HEK293 (cell line): ENCODE results near the gene DDC.

Experiments
- CTCF ChIA-PET: fragments of 350-600 bp; formaldehyde crosslinking; extraction: SDS; loops from one replicate; lab custom pipeline; 2021; ENCODE audit warnings: antibody characterized with exemption; lab: Yijun Ruan, JAX
- POLR2A ChIA-PET: fragments of 300-600 bp; formaldehyde crosslinking; extraction: SDS; loops from one replicate; lab custom pipeline; 2020; ENCODE audit warnings: antibody characterized with exemption, inconsistent platforms; lab: Yijun Ruan, JAX
- H3K27ac ChIP-seq: fragments of 200-500 bp; sonication (Bioruptor generic); 2 replicates; pipeline ENCODE4 v1.5.1; 2014; ENCODE audit warnings: low read depth, low read length, control low read depth, inconsistent platforms; ENCODE audit errors: extremely low read depth
- H3K36me3 ChIP-seq, 2 experiments: fragments of 200-500 bp in 1 of 2; sonication (Bioruptor generic) in 1 of 2; 1 replicate in 1 of 2; 2 replicates in 1 of 2; pipeline ENCODE4 v1.5.1; 2014 to 2017; ENCODE audit warnings: inconsistent platforms in 2 of 2, low read length in 2 of 2; ENCODE audit not compliant: control insufficient read depth in 2 of 2, insufficient read depth in 1 of 2
- H3K4me1 ChIP-seq: fragments of 200-500 bp; sonication (Bioruptor generic); 2 replicates; pipeline ENCODE4 v1.5.1; 2014; ENCODE audit warnings: mild to moderate bottlenecking, low read length, inconsistent platforms; ENCODE audit not compliant: control insufficient read depth, insufficient read depth
- H3K4me3 ChIP-seq: 2 replicates; pipeline ENCODE4 v1.5.1; 2011; ENCODE audit warnings: low read depth, mild to moderate bottlenecking, control low read depth, low read length, moderate library complexity
- H3K9me3 ChIP-seq: fragments of 200-500 bp; sonication (Bioruptor generic); 2 replicates; pipeline ENCODE4 v1.5.1; 2014; ENCODE audit warnings: low read depth, low read length, inconsistent platforms; ENCODE audit not compliant: control insufficient read depth, insufficient read depth
- GLI4 ChIP-seq: fragments of 450-650 bp; formaldehyde crosslinking; IDR thresholded peaks from 2 replicates; pipeline ENCODE4 v1.5.1; 2016; ENCODE audit warnings: missing biosample characterization, missing genetic modification characterization
- GLIS2 ChIP-seq: fragments of 450-650 bp; formaldehyde crosslinking; IDR thresholded peaks from 2 replicates; pipeline ENCODE4 v1.5.1; 2016; ENCODE audit warnings: missing biosample characterization, missing genetic modification characterization
- MZF1 ChIP-seq: fragments of 450-650 bp; formaldehyde crosslinking; IDR thresholded peaks from 2 replicates; pipeline ENCODE4 v1.5.1; 2017; ENCODE audit warnings: missing biosample characterization, missing genetic modification characterization, borderline replicate concordance
- OSR2 ChIP-seq: fragments of 450-650 bp; formaldehyde crosslinking; IDR thresholded peaks from 2 replicates; pipeline ENCODE4 v1.5.1; 2016; ENCODE audit warnings: missing biosample characterization, missing genetic modification characterization
- PRDM4 ChIP-seq: fragments of 450-650 bp; formaldehyde crosslinking; IDR thresholded peaks from 2 replicates; pipeline ENCODE4 v1.5.1; 2017; ENCODE audit warnings: missing biosample characterization, missing genetic modification characterization
- SCRT1 ChIP-seq: fragments of 450-650 bp; formaldehyde crosslinking; IDR thresholded peaks from 2 replicates; pipeline ENCODE4 v1.5.1; 2016; ENCODE audit warnings: missing biosample characterization, missing genetic modification characterization, borderline replicate concordance
- SCRT2 ChIP-seq: fragments of 450-650 bp; formaldehyde crosslinking; IDR thresholded peaks from 2 replicates; pipeline ENCODE4 v1.5.1; 2016; ENCODE audit warnings: missing biosample characterization, missing genetic modification characterization
- SP7 ChIP-seq: fragments of 450-650 bp; formaldehyde crosslinking; IDR thresholded peaks from 2 replicates; pipeline ENCODE4 v1.5.1; 2016; ENCODE audit warnings: missing biosample characterization, missing genetic modification characterization
- ZBTB20 ChIP-seq: fragments of 450-650 bp; formaldehyde crosslinking; IDR thresholded peaks from 2 replicates; pipeline ENCODE4 v1.5.1; 2016; ENCODE audit warnings: missing biosample characterization, missing genetic modification characterization
- ZEB2 ChIP-seq: fragments of 450-650 bp; formaldehyde crosslinking; IDR thresholded peaks from 2 replicates; pipeline ENCODE4 v1.5.1; 2016; ENCODE audit warnings: missing biosample characterization, missing genetic modification characterization
- ZIC2 ChIP-seq: fragments of 450-650 bp; formaldehyde crosslinking; IDR thresholded peaks from 2 replicates; pipeline ENCODE4 v1.5.1; 2016; ENCODE audit warnings: missing biosample characterization, missing genetic modification characterization
- ZNF10 ChIP-seq: fragments of 450-650 bp; formaldehyde crosslinking; IDR thresholded peaks from 2 replicates; pipeline ENCODE4 v1.5.1; 2017; ENCODE audit warnings: missing biosample characterization, missing genetic modification characterization
- ZNF157 ChIP-seq: fragments of 450-650 bp; formaldehyde crosslinking; IDR thresholded peaks from 2 replicates; pipeline ENCODE4 v1.5.1; 2016; ENCODE audit warnings: missing biosample characterization, missing genetic modification characterization
- ZNF16 ChIP-seq: fragments of 450-650 bp; formaldehyde crosslinking; IDR thresholded peaks from 2 replicates; pipeline ENCODE4 v1.5.1; 2016; ENCODE audit warnings: low read depth, missing biosample characterization, missing genetic modification characterization
- ZNF341 ChIP-seq: fragments of 450-650 bp; formaldehyde crosslinking; IDR thresholded peaks from 2 replicates; pipeline ENCODE4; 2016; ENCODE audit warnings: low read depth, missing biosample characterization, missing genetic modification characterization
- ZNF416 ChIP-seq: fragments of 450-650 bp; formaldehyde crosslinking; IDR thresholded peaks from 2 replicates; pipeline ENCODE4 v1.5.1; 2016; ENCODE audit warnings: missing biosample characterization, missing genetic modification characterization
- ZNF501 ChIP-seq: fragments of 450-650 bp; formaldehyde crosslinking; IDR thresholded peaks from 2 replicates; pipeline ENCODE4 v1.5.1; 2016; ENCODE audit warnings: missing biosample characterization, missing genetic modification characterization
- ZNF510 ChIP-seq: fragments of 450-650 bp; formaldehyde crosslinking; IDR thresholded peaks from 2 replicates; pipeline ENCODE4 v1.5.1; 2018; ENCODE audit warnings: mild to moderate bottlenecking, missing genetic modification characterization, missing biosample characterization; ENCODE audit not compliant: insufficient replicate concordance
- ZNF529 ChIP-seq: fragments of 450-650 bp; formaldehyde crosslinking; IDR thresholded peaks from 2 replicates; pipeline ENCODE4 v1.5.1; 2017; ENCODE audit warnings: missing genetic modification characterization, missing biosample characterization; ENCODE audit not compliant: insufficient replicate concordance
- ZNF560 ChIP-seq: fragments of 450-650 bp; formaldehyde crosslinking; IDR thresholded peaks from 2 replicates; pipeline ENCODE4 v1.5.1; 2017; ENCODE audit warnings: missing biosample characterization, missing genetic modification characterization, borderline replicate concordance
- ZNF561 ChIP-seq: fragments of 450-650 bp; IDR thresholded peaks from 2 replicates; pipeline ENCODE4 v1.5.1; 2018; ENCODE audit warnings: missing biosample characterization, missing genetic modification characterization, borderline replicate concordance
- ZNF621 ChIP-seq: fragments of 450-650 bp; formaldehyde crosslinking; IDR thresholded peaks from 2 replicates; pipeline ENCODE4 v1.5.1; 2017; ENCODE audit warnings: missing biosample characterization, missing genetic modification characterization
- ZNF658 ChIP-seq: fragments of 450-650 bp; formaldehyde crosslinking; IDR thresholded peaks from 2 replicates; pipeline ENCODE4; 2016; ENCODE audit warnings: missing biosample characterization, missing genetic modification characterization
- ZNF843 ChIP-seq: fragments of 450-650 bp; formaldehyde crosslinking; IDR thresholded peaks from 2 replicates; pipeline ENCODE4 v1.5.1; 2016; ENCODE audit warnings: missing biosample characterization, missing genetic modification characterization
- ZSCAN5A ChIP-seq: fragments of 450-650 bp; formaldehyde crosslinking; IDR thresholded peaks from 2 replicates; pipeline ENCODE4 v1.5.1; 2016; ENCODE audit warnings: missing biosample characterization, missing genetic modification characterization
- TF ChIP-seq, protein P1 (sequence below): fragments of 450-650 bp; formaldehyde crosslinking; IDR thresholded peaks from 2 replicates; pipeline ENCODE4 v1.5.1; 2016; ENCODE audit warnings: missing biosample characterization, missing genetic modification characterization
- TF ChIP-seq, protein P2 (sequence below): fragments of 450-650 bp; formaldehyde crosslinking; IDR thresholded peaks from 2 replicates; pipeline ENCODE4 v1.5.1; 2016; ENCODE audit warnings: missing biosample characterization, missing genetic modification characterization, borderline replicate concordance

DDC gene

GRCh38 chr7:50450590-50451032 is 114.6 kb downstream of the DDC start (continued):
- TF ChIP-seq PRDM4 (tag by site-specific recombination) = no peak

DNA sequence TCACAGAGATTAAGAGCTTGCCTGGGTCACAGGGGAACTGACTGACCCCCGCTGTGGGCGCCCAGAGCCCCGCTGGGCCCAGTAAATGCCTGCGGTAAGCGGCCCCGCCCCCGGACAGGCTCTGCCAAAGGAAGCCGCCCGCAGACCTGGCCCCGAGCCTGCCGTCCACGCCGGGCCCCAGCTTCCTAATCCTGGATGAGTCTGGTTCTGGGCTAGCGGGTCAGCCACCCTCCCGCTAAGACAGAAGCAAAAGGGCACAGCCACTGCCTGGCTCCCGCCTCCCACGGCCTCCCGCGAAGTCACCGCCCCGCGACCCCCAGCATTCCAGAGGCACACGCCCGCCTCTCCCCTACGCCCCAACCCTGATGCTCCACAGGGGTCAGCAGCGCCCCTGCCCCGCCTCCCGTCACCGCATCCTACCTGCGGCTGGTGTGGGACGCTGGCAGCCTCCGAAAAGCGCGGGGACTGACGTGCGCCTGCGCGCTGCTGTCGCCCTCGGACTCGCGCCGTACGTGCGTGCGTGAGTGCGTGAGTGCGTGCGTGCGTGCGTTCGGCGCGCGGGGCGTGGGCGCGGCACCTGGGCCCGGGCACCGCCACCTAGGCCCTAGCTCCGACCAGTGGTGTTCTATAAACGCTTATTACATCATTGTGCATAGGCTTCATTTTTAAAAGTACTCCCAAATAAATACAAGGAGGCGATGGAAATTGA is 115.2 kb downstream of the DDC start, which contains the start of gene FIGNL1:
Gene FIGNL1 (minus strand): TSS at position 470 of the 709 bp plus-strand sequence. CDS start 3,063 bp downstream, outside the sequence.
- CTCF ChIA-PET = interaction anchor here (0.6 to 0.7 kb wide), 3 partner anchors 9 to 711 kb away, joined by 3 read pairs; no protein-coding TSS in a partner anchor
- no peak for TF ChIP-seq ZNF560 (tag by site-specific recombination)
- no peak for TF ChIP-seq ZNF16
- TF ChIP-seq ZNF416 (tag by site-specific recombination) = no peak
- no peak for TF ChIP-seq ZNF658 (tag by site-specific recombination)
- TF ChIP-seq ZNF10 (tag by site-specific recombination) = peak; percentile 27; the same call in 1 of the 2 replicates
- peak; percentile 35; the same call in 1 of the 2 replicates for TF ChIP-seq OSR2 (tag by site-specific recombination)
- TF ChIP-seq SCRT2 (tag by site-specific recombination) = peak; percentile 55
- no peak for TF ChIP-seq ZNF621 (tag by site-specific recombination)
- 0 out of 2 replicates have a peak, but pooled peaks have one; percentile 13 for TF ChIP-seq ZSCAN5A (tag by site-specific recombination)
- TF ChIP-seq, protein P1, sequence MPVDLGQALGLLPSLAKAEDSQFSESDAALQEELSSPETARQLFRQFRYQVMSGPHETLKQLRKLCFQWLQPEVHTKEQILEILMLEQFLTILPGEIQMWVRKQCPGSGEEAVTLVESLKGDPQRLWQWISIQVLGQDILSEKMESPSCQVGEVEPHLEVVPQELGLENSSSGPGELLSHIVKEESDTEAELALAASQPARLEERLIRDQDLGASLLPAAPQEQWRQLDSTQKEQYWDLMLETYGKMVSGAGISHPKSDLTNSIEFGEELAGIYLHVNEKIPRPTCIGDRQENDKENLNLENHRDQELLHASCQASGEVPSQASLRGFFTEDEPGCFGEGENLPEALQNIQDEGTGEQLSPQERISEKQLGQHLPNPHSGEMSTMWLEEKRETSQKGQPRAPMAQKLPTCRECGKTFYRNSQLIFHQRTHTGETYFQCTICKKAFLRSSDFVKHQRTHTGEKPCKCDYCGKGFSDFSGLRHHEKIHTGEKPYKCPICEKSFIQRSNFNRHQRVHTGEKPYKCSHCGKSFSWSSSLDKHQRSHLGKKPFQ (tag by site-specific recombination) = no peak
- TF ChIP-seq ZNF843 = peak; percentile 50
- TF ChIP-seq ZNF341 = peak; percentile 37; the same call in 1 of the 2 replicates
- TF ChIP-seq ZNF561 (tag by site-specific recombination) = 0 out of 2 replicates have a peak, but pooled peaks have one; percentile 18
- TF ChIP-seq ZNF529 = no peak
- no peak for TF ChIP-seq GLI4
- TF ChIP-seq ZEB2 (tag by site-specific recombination) = peak; percentile 62; the same call in 1 of the 2 replicates
- TF ChIP-seq ZNF501 = peak; percentile 79; the same call in 1 of the 2 replicates
- peak; percentile 84 for TF ChIP-seq SP7 (tag by site-specific recombination)
- peak; percentile 59; the same call in 1 of the 2 replicates for TF ChIP-seq ZBTB20
- TF ChIP-seq GLIS2 = peak; percentile 96
- TF ChIP-seq SCRT1 (tag by site-specific recombination) = peak; percentile 32; the same call in 1 of the 2 replicates
- TF ChIP-seq MZF1 (tag by site-specific recombination) = no peak
- TF ChIP-seq ZNF157 (tag by site-specific recombination) = no peak
- peak; percentile 88 for TF ChIP-seq ZIC2 (tag by site-specific recombination)
- no peak for TF ChIP-seq ZNF510 (tag by site-specific recombination)
- TF ChIP-seq, protein P2, sequence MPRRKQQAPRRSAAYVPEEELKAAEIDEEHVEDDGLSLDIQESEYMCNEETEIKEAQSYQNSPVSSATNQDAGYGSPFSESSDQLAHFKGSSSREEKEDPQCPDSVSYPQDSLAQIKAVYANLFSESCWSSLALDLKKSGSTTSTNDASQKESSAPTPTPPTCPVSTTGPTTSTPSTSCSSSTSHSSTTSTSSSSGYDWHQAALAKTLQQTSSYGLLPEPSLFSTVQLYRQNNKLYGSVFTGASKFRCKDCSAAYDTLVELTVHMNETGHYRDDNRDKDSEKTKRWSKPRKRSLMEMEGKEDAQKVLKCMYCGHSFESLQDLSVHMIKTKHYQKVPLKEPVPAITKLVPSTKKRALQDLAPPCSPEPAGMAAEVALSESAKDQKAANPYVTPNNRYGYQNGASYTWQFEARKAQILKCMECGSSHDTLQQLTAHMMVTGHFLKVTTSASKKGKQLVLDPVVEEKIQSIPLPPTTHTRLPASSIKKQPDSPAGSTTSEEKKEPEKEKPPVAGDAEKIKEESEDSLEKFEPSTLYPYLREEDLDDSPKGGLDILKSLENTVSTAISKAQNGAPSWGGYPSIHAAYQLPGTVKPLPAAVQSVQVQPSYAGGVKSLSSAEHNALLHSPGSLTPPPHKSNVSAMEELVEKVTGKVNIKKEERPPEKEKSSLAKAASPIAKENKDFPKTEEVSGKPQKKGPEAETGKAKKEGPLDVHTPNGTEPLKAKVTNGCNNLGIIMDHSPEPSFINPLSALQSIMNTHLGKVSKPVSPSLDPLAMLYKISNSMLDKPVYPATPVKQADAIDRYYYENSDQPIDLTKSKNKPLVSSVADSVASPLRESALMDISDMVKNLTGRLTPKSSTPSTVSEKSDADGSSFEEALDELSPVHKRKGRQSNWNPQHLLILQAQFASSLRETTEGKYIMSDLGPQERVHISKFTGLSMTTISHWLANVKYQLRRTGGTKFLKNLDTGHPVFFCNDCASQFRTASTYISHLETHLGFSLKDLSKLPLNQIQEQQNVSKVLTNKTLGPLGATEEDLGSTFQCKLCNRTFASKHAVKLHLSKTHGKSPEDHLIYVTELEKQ (tag by site-specific recombination) = no peak

More for the DNA sequence above, 115.2 kb downstream of the DDC start, which contains the start of gene FIGNL1:
- peak within 1 kb of the TSS; percentile 78 for H3K27ac ChIP-seq
- H3K4me1 ChIP-seq = peaks cover 12% of the 10 kb centered on the region
- H3K9me3 ChIP-seq = no peaks in the 10 kb centered on the region
- peaks cover 11 to 26% of the 10 kb centered on the region in 2 experiments; a peak in 2 of 3 replicates for H3K36me3 ChIP-seq
- H3K4me3 ChIP-seq = peak within 1 kb of the TSS; percentile 95
- POLR2A ChIA-PET = interaction anchor here (1.2 kb wide), 1 partner anchor 17 kb away, joined by 3 read pairs; no protein-coding TSS in a partner anchor
